GM12872 (cell line): ENCODE measurements around the gene FBN1.

Source experiments
- TF ChIP-seq, protein P1 (sequence below): IDR thresholded peaks from 3 replicates; pipeline ENCODE4 v1.5.1; 2011; ENCODE audit warnings: low read depth, mild to moderate bottlenecking, low read length, moderate library complexity; ENCODE audit not compliant: insufficient read depth

FBN1 gene

DNA sequence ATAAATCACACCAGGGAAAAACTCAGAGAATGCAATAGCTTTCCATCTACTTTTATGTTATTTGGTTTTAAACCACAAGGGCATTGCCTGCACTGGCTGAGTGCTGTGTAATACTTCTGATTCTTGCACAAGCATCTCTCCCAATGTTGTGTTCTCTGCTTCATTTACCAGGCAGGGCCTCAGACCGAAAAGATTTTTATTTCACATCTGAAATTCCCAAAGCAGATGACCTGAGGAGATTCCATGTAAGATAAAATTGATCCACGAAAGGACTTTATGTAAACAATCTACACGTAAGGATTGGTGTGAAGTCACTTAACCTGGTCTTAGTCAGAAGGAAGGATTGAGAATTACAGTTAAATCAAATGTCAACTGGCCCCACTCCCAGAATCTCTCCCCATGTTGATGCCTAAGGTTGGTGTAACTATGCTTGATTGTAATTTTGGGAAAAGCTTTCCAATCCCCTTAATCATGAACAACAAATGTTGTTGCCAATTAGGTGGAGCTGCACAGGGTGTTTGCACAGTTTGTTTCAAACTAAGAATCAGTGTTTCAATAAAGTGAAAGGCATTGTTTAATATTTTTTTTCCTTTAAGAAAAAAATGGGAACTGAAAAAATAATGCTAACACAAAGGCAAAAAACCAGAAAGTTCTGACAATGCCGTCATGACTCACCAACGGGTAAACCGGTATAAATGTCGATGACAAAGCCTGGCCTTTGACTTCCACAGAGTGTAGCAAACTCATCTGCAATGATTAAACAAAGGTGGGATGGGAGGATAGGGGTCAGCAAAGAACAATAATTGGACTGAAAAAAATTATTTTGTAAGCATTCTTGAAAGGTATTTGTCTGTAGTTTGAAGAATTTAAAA, 185.7 kb downstream of the FBN1 start:
- TF ChIP-seq, protein P1, sequence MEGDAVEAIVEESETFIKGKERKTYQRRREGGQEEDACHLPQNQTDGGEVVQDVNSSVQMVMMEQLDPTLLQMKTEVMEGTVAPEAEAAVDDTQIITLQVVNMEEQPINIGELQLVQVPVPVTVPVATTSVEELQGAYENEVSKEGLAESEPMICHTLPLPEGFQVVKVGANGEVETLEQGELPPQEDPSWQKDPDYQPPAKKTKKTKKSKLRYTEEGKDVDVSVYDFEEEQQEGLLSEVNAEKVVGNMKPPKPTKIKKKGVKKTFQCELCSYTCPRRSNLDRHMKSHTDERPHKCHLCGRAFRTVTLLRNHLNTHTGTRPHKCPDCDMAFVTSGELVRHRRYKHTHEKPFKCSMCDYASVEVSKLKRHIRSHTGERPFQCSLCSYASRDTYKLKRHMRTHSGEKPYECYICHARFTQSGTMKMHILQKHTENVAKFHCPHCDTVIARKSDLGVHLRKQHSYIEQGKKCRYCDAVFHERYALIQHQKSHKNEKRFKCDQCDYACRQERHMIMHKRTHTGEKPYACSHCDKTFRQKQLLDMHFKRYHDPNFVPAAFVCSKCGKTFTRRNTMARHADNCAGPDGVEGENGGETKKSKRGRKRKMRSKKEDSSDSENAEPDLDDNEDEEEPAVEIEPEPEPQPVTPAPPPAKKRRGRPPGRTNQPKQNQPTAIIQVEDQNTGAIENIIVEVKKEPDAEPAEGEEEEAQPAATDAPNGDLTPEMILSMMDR, result no peak

DNA sequence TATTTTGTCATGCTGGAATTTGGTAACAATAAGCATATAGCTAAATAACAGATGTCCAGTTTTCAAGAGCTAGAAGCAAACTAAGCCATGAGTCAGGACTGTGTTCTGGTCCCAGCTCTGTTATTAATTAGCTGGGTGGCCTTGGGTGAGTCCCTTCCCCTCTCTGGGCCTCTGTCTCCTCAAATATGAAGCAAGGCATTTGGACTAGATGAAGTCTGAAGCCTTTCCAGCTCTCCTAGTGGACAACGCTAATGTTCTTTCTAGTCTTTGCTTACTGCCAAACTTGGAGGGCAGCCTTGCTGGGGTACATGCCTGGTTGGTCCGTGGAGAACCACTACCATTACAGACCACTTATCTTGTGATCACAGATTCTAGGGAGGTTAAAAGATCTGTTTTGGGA, 186.6 kb downstream of the FBN1 start:
- TF ChIP-seq, protein P1, result no peak

DNA sequence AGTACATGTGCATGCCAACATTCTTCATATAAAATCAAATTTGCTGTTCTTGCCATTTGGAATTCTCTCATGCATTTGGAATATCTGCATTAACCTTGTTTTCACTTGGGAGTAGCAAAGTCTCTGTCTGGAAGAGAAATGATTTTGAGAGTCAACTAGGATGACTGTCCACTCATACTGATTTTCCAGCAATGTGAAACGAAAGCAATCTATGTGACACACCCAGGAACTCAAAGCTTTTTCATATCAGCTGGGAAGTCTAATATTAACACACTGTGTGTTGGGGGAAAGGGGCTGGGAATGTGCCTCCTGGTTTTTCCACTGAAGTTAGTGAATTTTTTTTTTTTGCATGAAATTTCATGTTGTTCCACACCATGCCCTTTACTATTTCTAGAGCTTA, 189.4 kb downstream of the FBN1 start:
- TF ChIP-seq, protein P1, result no peak

DNA sequence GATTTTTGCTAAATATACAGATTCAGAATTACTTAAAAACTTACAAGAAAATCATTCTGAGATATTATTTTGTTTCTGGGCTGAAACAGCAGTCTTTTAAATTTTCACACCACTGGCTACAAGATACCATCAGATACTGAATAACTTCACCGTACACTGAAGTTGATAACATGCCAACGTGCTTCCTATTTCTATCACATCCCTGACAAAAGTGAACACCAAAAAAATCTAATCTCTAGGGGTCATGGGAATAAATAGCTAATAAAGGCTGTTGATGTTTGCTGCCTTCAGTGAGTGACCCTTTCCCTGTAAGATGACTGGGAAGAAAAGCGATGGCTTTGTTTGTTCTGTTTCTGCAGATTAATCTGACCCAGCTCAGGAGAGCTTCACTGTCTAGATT, 193.8 kb downstream of the FBN1 start:
- TF ChIP-seq, protein P1, result no peak

DNA sequence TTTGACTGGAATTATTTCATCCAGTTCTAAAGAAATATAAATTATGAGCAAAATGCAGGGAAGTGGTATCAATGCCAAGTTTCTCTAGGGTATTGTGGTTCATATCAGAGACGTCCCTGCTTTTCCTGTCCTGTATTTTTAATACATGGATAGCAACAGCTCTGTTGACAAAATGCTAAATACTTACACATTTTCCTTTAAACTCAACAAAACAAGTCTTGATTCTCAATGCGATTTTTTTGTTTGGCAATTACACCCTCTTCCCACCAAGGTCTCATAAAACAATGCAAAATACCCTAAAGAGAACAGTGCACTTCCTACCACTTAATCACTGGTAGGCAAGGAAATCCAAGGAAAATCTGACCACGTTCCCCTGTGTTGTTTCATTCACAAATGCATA, 194.3 kb downstream of the FBN1 start:
- TF ChIP-seq, protein P1, result no peak

DNA sequence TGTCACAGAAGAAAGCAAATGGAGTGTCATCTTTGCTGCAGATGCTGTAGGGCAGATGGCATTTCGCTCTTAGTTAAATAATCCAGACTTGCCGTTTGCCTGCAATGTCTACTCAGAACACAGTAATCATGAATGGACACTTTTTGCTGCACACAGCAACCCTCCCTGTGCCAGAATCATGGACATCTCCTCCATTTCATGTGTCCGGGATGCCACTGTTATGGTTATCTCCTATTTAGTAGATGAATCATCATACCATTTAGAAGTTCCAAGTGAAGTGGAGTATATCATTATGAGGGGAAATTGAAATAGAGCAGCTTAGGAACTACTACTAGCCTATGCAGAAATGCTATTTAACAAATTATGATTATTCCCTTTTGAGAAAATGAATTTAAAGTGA, 195.8 kb downstream of the FBN1 start:
- TF ChIP-seq, protein P1, result no peak

DNA sequence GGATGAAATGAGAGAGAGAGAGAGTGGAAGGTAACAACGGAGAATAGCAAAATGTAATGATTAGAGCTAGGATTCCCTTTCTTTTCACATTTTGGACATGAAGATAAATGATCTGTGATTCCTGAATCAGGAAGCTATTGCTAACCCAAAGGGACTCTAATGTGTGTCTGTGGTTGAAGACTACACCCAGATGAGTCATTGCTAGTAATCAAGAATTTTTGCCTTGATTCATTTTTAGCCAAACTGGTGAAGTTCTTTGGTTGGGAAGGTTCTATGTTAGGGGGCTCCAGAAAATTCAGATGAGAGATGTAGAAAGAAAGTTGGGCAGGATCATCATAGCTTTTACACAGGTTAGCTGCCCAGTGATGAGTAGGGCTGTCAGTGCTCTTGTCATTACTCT, 197.9 kb downstream of the FBN1 start:
- TF ChIP-seq, protein P1, result no peak

DNA sequence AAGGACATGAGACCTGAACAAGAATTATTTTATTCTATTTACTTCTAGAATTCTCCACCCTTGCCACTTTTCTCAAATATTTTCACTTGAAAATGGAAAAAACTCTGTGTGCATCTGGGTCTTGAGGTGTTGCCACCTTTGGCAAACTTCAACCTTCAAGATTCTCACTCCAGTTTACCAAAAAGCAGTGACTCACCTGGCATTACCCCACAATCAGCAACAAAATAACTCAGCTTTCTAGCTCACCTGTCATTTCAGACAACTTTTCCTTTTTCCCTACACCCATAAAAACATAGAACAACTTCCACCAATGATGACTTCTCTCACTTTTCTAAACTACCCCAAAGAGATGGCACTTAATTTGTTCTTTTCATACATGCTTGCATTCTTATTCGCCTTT, 198.5 kb downstream of the FBN1 start:
- TF ChIP-seq, protein P1, result no peak
